AG09319 (cell line): Measurements from ENCODE around the gene DNAAF1.
"Not testable (repeated sequence)": the region's sequence is repeated elsewhere in the genome, so short reads cannot be mapped to it uniquely, and the experiment has no call there.

Experiments used
- DNase-seq: peaks from one replicate; pipeline ENCODE4 v3.0.0-alpha.2; 2010; ENCODE audit warnings: low read depth; ENCODE audit errors: extremely low read depth
- TF ChIP-seq, protein P1 (sequence below): IDR thresholded peaks from 2 replicates; pipeline ENCODE4 v1.5.1; 2011; ENCODE audit warnings: low read depth, mild to moderate bottlenecking, inconsistent platforms, low read length, moderate library complexity

Gene DNAAF1

DNA sequence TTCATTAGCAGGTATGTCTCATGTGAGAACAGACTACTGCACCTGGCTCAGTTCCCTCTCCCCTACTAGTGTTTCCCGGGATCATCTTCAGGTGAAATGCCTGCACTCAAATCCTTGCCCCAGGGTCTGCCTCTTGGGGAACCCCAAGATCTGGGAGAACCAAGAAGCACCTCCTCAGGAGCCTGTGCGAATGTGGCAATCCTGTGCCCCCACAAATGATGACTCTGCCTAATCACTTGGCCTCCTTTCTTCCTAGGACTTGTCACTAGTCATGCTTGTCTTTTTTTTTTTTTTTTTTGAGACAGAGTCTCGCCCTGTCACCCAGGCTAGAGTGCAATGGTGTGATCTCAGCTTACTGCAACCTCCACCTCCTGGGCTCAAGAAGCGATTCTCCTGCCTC, 67.5 kb downstream of the DNAAF1 start:
- DNase-seq = no peak
- TF ChIP-seq, protein P1, sequence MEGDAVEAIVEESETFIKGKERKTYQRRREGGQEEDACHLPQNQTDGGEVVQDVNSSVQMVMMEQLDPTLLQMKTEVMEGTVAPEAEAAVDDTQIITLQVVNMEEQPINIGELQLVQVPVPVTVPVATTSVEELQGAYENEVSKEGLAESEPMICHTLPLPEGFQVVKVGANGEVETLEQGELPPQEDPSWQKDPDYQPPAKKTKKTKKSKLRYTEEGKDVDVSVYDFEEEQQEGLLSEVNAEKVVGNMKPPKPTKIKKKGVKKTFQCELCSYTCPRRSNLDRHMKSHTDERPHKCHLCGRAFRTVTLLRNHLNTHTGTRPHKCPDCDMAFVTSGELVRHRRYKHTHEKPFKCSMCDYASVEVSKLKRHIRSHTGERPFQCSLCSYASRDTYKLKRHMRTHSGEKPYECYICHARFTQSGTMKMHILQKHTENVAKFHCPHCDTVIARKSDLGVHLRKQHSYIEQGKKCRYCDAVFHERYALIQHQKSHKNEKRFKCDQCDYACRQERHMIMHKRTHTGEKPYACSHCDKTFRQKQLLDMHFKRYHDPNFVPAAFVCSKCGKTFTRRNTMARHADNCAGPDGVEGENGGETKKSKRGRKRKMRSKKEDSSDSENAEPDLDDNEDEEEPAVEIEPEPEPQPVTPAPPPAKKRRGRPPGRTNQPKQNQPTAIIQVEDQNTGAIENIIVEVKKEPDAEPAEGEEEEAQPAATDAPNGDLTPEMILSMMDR = no peak

DNA sequence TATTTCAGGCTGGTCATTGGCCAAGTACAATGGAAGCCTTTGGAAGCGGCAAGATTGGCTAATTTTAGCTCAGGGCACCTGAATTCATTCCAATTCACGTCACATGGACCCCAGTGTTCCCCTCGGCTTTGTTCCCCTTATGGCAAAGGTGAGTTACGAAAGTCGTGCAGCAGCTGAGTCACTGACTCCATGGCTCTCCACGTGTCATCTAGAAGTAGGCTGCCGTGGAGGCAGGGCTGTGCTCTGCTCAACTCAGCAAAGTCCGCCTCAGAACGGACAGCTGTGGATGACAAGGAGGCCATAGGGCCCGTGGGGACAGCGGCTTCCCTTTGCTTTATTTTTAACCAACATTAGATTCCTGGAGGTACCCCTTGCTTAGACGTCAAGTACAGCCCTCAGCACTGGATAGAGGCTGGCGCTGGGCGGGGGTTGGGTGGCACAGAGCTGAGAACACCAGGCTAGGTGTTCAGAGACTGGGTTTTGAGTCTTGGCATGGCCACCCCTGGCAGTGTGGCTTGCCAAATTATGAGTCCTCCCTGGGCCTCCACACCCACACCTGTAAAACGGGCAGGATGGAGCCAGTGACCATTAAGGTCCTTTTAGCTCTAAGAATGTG, 69.5 kb downstream of the DNAAF1 start:
- TF ChIP-seq, protein P1 = no peak
- DNase-seq = no peak

DNA sequence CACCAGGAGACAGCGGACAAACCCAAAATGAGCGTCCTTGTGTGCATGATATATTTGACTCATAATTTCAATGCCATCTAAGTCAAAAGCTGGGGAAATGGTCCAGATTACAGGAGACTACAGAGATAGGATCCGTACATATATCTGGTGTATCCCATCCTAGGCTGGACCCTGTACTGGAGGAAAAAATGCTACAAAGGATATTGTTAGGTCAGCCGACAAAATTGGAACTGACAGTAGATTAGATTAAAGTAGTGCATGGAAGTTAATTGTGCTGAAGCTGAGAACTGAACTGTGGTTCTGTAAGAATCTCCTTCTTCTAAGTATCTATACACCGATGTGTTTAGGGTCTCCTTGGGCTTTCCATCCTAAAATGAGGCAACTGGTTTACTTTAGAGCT, 70.4 kb downstream of the DNAAF1 start:
- DNase-seq = no peak
- TF ChIP-seq, protein P1 = no peak

DNA sequence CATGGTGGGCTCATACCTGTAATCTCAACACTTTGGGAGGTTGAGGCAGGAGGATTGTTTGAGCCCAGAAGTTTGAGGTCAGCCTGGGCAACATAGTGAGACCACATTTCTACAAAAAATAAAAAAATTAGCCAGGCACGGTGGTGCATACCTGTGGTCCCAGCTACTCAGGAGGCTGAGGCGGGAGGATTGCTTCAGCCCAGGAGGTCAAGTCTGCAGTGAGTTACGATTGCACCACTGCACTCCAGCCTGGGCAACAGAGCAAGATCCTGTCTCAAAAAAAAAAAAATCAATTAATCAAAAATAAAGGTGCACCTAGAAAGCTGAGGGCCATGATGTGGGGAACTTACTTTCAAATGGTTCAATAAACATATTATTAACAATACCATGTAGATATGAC, 71.0 kb downstream of the DNAAF1 start:
- not testable (repeated sequence) for DNase-seq

DNA sequence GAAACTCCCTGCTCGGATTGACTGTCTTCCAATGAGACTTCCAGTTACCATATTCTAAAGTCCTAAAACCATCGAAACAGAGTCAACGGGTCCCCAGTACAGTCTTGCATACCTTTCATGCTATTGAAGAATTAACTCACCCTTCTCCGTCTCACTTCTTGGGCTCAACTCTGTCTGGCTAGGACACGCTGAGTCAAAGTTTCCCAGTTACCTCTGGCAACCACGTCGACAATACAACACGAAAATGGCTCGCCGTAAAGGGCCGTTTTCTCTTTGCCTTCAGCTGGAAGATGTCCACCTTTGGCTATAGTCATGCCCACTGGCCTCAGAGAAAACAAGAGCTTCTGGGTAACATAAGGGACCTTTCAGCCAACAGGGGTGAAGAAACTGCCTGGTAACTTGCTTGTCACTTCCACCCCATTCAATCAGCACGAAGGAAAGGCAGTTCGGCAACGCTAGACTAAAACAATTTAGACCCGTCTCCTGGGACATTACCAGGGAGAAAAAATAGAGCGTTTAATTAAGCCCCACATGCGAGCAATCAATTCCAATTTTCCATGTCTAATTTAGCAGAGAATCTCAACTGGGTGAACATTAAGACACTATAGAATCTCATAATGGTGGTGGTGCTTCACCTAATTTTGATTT, 73.2 kb downstream of the DNAAF1 start:
- TF ChIP-seq, protein P1 = no peak
- DNase-seq = no peak

DNA sequence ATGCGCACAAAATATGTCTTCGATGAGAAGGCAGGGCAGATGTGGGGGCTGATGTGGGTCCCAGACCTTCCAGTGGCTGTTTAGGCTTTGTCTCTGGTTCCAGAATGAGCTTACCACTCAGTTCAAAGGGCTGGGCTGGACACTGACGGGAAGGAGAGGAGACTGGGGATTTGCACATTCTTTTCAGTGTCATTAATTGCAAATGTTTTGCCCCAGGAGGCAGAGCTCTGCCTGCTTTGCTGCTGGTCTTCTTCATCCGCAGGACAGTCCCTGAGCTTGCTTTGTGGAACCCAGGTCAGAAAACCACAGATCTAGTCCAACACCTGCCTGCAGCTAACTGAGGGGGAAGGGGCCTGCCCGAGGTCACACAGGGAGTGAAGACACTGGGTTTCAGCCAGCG, 73.8 kb downstream of the DNAAF1 start:
- DNase-seq = no peak
- TF ChIP-seq, protein P1 = no peak

- TF ChIP-seq, protein P1 = no peak
- DNase-seq = no peak
These were observed 75.7 kb downstream of the DNAAF1 start for GRCh38 chr16:84220851-84221250.

DNA sequence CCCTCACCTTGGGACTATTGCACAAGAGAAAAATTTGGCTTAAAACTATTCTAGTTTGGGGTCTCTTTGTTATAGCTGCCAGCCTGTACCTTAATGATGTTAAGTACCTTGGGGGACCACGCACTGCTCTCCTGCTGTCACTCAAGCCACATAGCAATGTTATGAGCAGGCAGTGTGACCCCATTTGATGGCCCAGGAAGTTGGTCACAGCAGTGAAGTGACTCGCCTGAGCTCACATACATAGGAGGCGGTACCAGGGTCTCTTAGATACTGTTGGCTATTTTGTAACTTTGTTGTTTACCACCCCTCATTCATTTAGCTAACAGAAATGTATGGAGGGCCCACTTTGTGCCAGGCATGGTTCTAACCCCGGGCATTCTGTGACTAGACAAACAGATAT, 78.3 kb downstream of the DNAAF1 start:
- TF ChIP-seq, protein P1 = no peak
- no peak for DNase-seq
